ENCODE results near the gene MACROD1. TPM values are rescaled to one million over a fixed set of nuclear protein-coding genes. Genes with fewer than 3 reads are reported as not detected.

MACROD1 gene
- total and polyA plus RNA-seq, 2 donors (not counting 3 experiments of a cell fraction or from before 2014, with no cell fraction given), result 11.0 to 16.2 TPM

DNA sequence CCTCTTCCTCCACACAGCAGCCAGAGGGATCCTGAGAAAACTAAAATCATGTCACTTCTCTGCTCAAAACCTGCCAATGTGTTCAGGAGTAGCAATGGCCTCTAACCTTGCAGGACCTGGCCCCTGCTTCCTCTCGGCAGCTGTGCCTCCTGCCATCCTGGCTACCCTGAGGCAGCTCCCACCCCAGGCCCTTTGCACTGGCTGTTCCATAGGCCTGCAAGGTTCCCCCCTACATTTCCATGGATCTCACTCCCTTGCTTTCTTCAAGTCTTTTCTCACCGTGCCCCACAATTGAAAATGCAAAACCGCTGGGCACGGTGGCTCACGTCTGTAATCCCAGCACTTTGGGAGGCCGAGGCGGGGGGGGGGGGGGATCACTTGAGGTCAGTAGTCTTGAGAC, 18.0 kb upstream of the MACROD1 start:
- no TSS peak for BruUV-seq (replicated peaks)
- CTCF ChIA-PET, result interaction anchor here (0.6 kb wide), 1 partner anchor 20 kb away, joined by 3 read pairs; no protein-coding TSS in a partner anchor
- no peaks in the 10 kb centered on the region for H3K9me1 ChIP-seq (replicated peaks; ENCODE audit: control insufficient read depth, extremely low read depth, insufficient read depth, low read length)
- TF ChIP-seq POLR2AphosphoS5 (IDR thresholded peaks at IDR 0.05; ENCODE audit: insufficient read depth, low read depth, low read length) (no peak), FOS (IDR thresholded peaks at IDR 0.05; ENCODE audit: borderline replicate concordance, insufficient read depth, low read length) (no peak), GATA2 (IDR thresholded peaks at IDR 0.05; ENCODE audit: insufficient read depth, insufficient read length, low read depth, low read length) (no peak), POLR2A (IDR thresholded peaks at IDR 0.05; ENCODE audit: low read depth, low read length) (no peak)
- TF ChIP-seq, protein P1, sequence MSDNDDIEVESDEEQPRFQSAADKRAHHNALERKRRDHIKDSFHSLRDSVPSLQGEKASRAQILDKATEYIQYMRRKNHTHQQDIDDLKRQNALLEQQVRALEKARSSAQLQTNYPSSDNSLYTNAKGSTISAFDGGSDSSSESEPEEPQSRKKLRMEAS (IDR thresholded peaks at IDR 0.05; ENCODE audit: insufficient read depth, insufficient read length), result no peak
- TF ChIP-seq, protein P2, sequence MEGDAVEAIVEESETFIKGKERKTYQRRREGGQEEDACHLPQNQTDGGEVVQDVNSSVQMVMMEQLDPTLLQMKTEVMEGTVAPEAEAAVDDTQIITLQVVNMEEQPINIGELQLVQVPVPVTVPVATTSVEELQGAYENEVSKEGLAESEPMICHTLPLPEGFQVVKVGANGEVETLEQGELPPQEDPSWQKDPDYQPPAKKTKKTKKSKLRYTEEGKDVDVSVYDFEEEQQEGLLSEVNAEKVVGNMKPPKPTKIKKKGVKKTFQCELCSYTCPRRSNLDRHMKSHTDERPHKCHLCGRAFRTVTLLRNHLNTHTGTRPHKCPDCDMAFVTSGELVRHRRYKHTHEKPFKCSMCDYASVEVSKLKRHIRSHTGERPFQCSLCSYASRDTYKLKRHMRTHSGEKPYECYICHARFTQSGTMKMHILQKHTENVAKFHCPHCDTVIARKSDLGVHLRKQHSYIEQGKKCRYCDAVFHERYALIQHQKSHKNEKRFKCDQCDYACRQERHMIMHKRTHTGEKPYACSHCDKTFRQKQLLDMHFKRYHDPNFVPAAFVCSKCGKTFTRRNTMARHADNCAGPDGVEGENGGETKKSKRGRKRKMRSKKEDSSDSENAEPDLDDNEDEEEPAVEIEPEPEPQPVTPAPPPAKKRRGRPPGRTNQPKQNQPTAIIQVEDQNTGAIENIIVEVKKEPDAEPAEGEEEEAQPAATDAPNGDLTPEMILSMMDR (IDR thresholded peaks at IDR 0.05; ENCODE audit: extremely low read depth in 1 of 2, insufficient read depth in 1 of 2, low read depth in 1 of 2, low read length in 2 of 2), result no peak
- FAIRE-seq (no peak), DNase-seq (ENCODE audit: low read depth, low spot score) (no peak)
- no peak overlapping the region for H3K4me3 ChIP-seq (replicated peaks in 1 of 3; ENCODE audit: insufficient read depth in 1 of 3, low read depth in 1 of 3, low read length in 3 of 3)
- H3K4me1 ChIP-seq (ENCODE audit: control insufficient read depth, extremely low read depth, insufficient read depth, low read length), result peaks cover 14% of the 10 kb centered on the region
- no peak overlapping the region for H3K4me2 ChIP-seq (ENCODE audit: insufficient read depth, low read length)
- no peak overlapping the region for H3K27ac ChIP-seq (ENCODE audit: insufficient read depth, low read depth, low read length)
- dilution Hi-C loops (cut with MboI; ENCODE audit: extremely low pct_ligation_motif_present, low sequenced_read_pairs) (no loop called here), intact Hi-C loops (cut with micrococcal nuclease) (no loop called here)
- no peak overlapping the region for H2AFZ ChIP-seq (ENCODE audit: low read depth, low read length)
- H4K20me1 ChIP-seq (replicated peaks; ENCODE audit: control insufficient read depth, extremely low read depth, insufficient read depth, low read length), result no peaks in the 10 kb centered on the region
- no peaks in the 10 kb centered on the region for H3K27me3 ChIP-seq (ENCODE audit: control insufficient read depth in 2 of 2, insufficient read depth in 2 of 2, low read length in 2 of 2)
- H3K9ac ChIP-seq (replicated peaks; ENCODE audit: extremely low read depth, insufficient read depth, low read length), result no peak overlapping the region
- H3K9me3 ChIP-seq (replicated peaks; ENCODE audit: control insufficient read depth, insufficient read depth, low read length), result no peaks in the 10 kb centered on the region
- H3K79me2 ChIP-seq (ENCODE audit: control insufficient read depth, insufficient read depth, low read length), result peaks cover 17% of the 10 kb centered on the region
- peaks cover 0 to 2% of the 10 kb centered on the region in 2 experiments for H3K36me3 ChIP-seq (ENCODE audit: control insufficient read depth in 2 of 2, extremely low read depth in 1 of 2, insufficient read depth in 2 of 2, low read length in 2 of 2)
- POLR2A ChIA-PET, result interaction anchor here (0.6 kb wide), 1 partner anchor 345 kb away, joined by 6 read pairs; no protein-coding TSS in a partner anchor

Measured in endothelial cell of umbilical vein (primary cell).